HG02852 (cell line): ENCODE results near the gene GAREM2.

Experiments
- ATAC-seq: cut with Tn5 transposase; IDR thresholded peaks from one replicate; pipeline ENCODE4 v1.9.1; 2021; ENCODE audit warnings: mild to moderate bottlenecking, moderate library complexity; ENCODE audit not compliant: unreplicated experiment

The GAREM2 gene

GRCh38 chr2:26185954-26186770 is 13.3 kb downstream of the GAREM2 start:
- ATAC-seq: no peak

GRCh38 chr2:26187114-26187513 is 14.2 kb downstream of the GAREM2 start:
- no peak for ATAC-seq

- ATAC-seq: no peak
Measured at GRCh38 chr2:26187537-26188104, 14.7 kb downstream of the GAREM2 start.

- ATAC-seq: no peak
Measured at GRCh38 chr2:26189123-26189522, 16.2 kb downstream of the GAREM2 start.

GRCh38 chr2:26189751-26190150 is 16.9 kb downstream of the GAREM2 start:
- no peak for ATAC-seq

GRCh38 chr2:26190369-26190768 is 17.5 kb downstream of the GAREM2 start:
- ATAC-seq: no peak

- no peak for ATAC-seq
Measured at GRCh38 chr2:26191316-26192159, 18.6 kb downstream of the GAREM2 start.

GRCh38 chr2:26193578-26194231 is 20.8 kb downstream of the GAREM2 start:
- no peak for ATAC-seq

GRCh38 chr2:26195040-26195984 is 22.4 kb downstream of the GAREM2 start:
- ATAC-seq: no peak

GRCh38 chr2:26196683-26197418 is 24.0 kb downstream of the GAREM2 start:
- ATAC-seq: no peak

- no peak for ATAC-seq
Measured at GRCh38 chr2:26197516-26197915, 24.6 kb downstream of the GAREM2 start.

- no peak for ATAC-seq
Measured at GRCh38 chr2:26202981-26203490, 30.1 kb downstream of the GAREM2 start.

- no peak for ATAC-seq
Measured at GRCh38 chr2:26203906-26204305, 31.0 kb downstream of the GAREM2 start.

GRCh38 chr2:26212011-26212410 is 39.1 kb downstream of the GAREM2 start:
- no peak for ATAC-seq

GRCh38 chr2:26214759-26215158 is 41.9 kb downstream of the GAREM2 start:
- ATAC-seq: no peak

GRCh38 chr2:26215833-26216232 is 42.9 kb downstream of the GAREM2 start:
- no peak for ATAC-seq

GRCh38 chr2:26216587-26216986 is 43.7 kb downstream of the GAREM2 start:
- no peak for ATAC-seq

GRCh38 chr2:26217720-26218119 is 44.8 kb downstream of the GAREM2 start:
- no peak for ATAC-seq

- ATAC-seq: no peak
Measured at GRCh38 chr2:26223018-26223417, 50.1 kb downstream of the GAREM2 start.
